CD14-positive monocyte (primary cell): ENCODE measurements around the gene AHI1. TPM values are rescaled to one million over a fixed set of nuclear protein-coding genes. Genes with fewer than 3 reads are reported as not detected.

Source experiments
- DNase-seq, 3 donors: peaks; one replicate each; pipeline ENCODE4 v3.0.0-alpha.2; 2011 to 2022
- H2AFZ ChIP-seq: 2 replicates; pipeline ENCODE4 v1.6.0; 2012; ENCODE audit warnings: mild to moderate bottlenecking, low read depth, low read length, inconsistent platforms; ENCODE audit not compliant: insufficient read depth, poor library complexity, severe bottlenecking
- H3K27ac ChIP-seq, 2 donors: 1 replicate in 1 of 2; 2 replicates in 1 of 2; pipeline ENCODE4 v1.5.1; 2012 to 2013; ENCODE audit warnings: low read length in 2 of 2, control low read depth in 1 of 2, inconsistent platforms in 1 of 2, low read depth in 1 of 2, mild to moderate bottlenecking in 1 of 2
- H3K27me3 ChIP-seq, 2 donors: one replicate each; pipeline versions ENCODE4 v1.6.0 to v1.6.1; 2011 to 2013; ENCODE audit warnings: low read length in 2 of 2; ENCODE audit not compliant: control insufficient read depth in 2 of 2, insufficient read depth in 2 of 2
- H3K36me3 ChIP-seq, 2 donors: replicated peaks in 1 of 2; 1 replicate in 1 of 2; 2 replicates in 1 of 2; pipeline versions ENCODE4 v1.5.1 to v1.6.1; 2012 to 2013; ENCODE audit warnings: low read length in 2 of 2, control low read depth in 1 of 2, inconsistent platforms in 1 of 2, mild to moderate bottlenecking in 1 of 2; ENCODE audit not compliant: insufficient read depth in 2 of 2, control insufficient read depth in 1 of 2
- H3K4me1 ChIP-seq, 2 donors: 1 replicate in 1 of 2; 2 replicates in 1 of 2; pipeline versions ENCODE4 v1.5.1 to v1.6.1; 2012 to 2013; ENCODE audit warnings: low read length in 2 of 2, control low read depth in 1 of 2, inconsistent platforms in 1 of 2, mild to moderate bottlenecking in 1 of 2, moderate library complexity in 1 of 2; ENCODE audit not compliant: insufficient read depth in 2 of 2, control insufficient read depth in 1 of 2
- H3K4me2 ChIP-seq: replicated peaks from 2 replicates; pipeline ENCODE3; 2012; ENCODE audit warnings: low read length, moderate library complexity, mild to moderate bottlenecking; ENCODE audit not compliant: poor library complexity, severe bottlenecking; ENCODE audit errors: extremely low read depth
- H3K4me3 ChIP-seq, 3 experiments: fragments of 200-600 bp in 1 of 3; sonication (generic) in 1 of 3; replicated peaks in 1 of 3; 1 replicate in 2 of 3; 2 replicates in 1 of 3; pipeline ENCODE4 v1.5.1; 2011 to 2013; ENCODE audit warnings: low read length in 3 of 3, mild to moderate bottlenecking in 3 of 3, control low read depth in 2 of 3, low read depth in 2 of 3, inconsistent platforms in 1 of 3, moderate library complexity in 1 of 3
- H3K79me2 ChIP-seq: 2 replicates; pipeline ENCODE4 v1.6.0; 2012; ENCODE audit warnings: mild to moderate bottlenecking, control low read depth, inconsistent platforms, low read length, moderate library complexity; ENCODE audit not compliant: insufficient read depth
- H3K9ac ChIP-seq: 2 replicates; pipeline ENCODE4 v1.6.0; 2017; ENCODE audit warnings: low read length, mild to moderate bottlenecking; ENCODE audit not compliant: insufficient read depth, poor library complexity, severe bottlenecking
- H3K9me3 ChIP-seq, 2 donors: replicated peaks in 1 of 2; 1 replicate in 1 of 2; 2 replicates in 1 of 2; pipeline versions ENCODE4 v1.5.1 to v1.6.1; 2012 to 2013; ENCODE audit warnings: low read length in 2 of 2, control low read depth in 1 of 2; ENCODE audit not compliant: control insufficient read depth in 1 of 2, insufficient read depth in 1 of 2
- H4K20me1 ChIP-seq: 2 replicates; pipeline ENCODE4 v1.6.0; 2012; ENCODE audit warnings: mild to moderate bottlenecking, low read length, control low read depth, moderate library complexity; ENCODE audit not compliant: insufficient read depth
- H3K27ac Mint-ChIP-seq, 7 donors: one replicate each; pipeline ENCODE4 v1.8.0; 2020; ENCODE audit warnings: mild to moderate bottlenecking in 7 of 7, mixed read lengths in 7 of 7, moderate library complexity in 6 of 7, inconsistent platforms in 2 of 7
- H3K27me3 Mint-ChIP-seq, 3 donors: one replicate each; pipeline ENCODE4 v1.8.0; 2021 to 2022; ENCODE audit warnings: low read depth in 3 of 3, mild to moderate bottlenecking in 3 of 3, mixed read lengths in 3 of 3, moderate library complexity in 3 of 3, inconsistent platforms in 1 of 3
- H3K36me3 Mint-ChIP-seq, 2 donors: one replicate each; pipeline ENCODE4 v1.8.0; 2020; ENCODE audit warnings: mixed read lengths in 2 of 2, inconsistent platforms in 1 of 2, mild to moderate bottlenecking in 1 of 2
- H3K4me1 Mint-ChIP-seq: one replicate; pipeline ENCODE4 v1.8.0; 2020; ENCODE audit warnings: mild to moderate bottlenecking, mixed read lengths
- H3K4me3 Mint-ChIP-seq, 2 donors: one replicate each; pipeline ENCODE4 v1.8.0; 2020; ENCODE audit warnings: mild to moderate bottlenecking in 2 of 2, mixed read lengths in 2 of 2, moderate library complexity in 1 of 2
- H3K9me3 Mint-ChIP-seq, 7 donors: one replicate each; pipeline ENCODE4 v1.8.0; 2020 to 2022; ENCODE audit warnings: mixed read lengths in 7 of 7, mild to moderate bottlenecking in 6 of 7, moderate library complexity in 6 of 7, inconsistent platforms in 2 of 7
- CTCF ChIP-seq: fragments of 200-600 bp; IDR thresholded peaks from one replicate; pipeline ENCODE4 v1.8.0; 2022; ENCODE audit warnings: antibody characterized with exemption, mild to moderate bottlenecking
- WGBS: methylation state at CpG from one replicate; pipeline ENCODE4 v1.1.5; 2013; ENCODE audit warnings: missing lambda C conversion rate; ENCODE audit not compliant: insufficient coverage; 5-methylcytosine and 5-hydroxymethylcytosine counted together
- intact Hi-C, 2 donors: fragments of 100-400 bp; cut with micrococcal nuclease; formaldehyde crosslinking; loops; one replicate each; pipeline versions ENCODE4 v1.15.0 to v1.15.1; 2023
- polyA plus RNA-seq, 3 donors: library from polyadenylated mRNA; depleted of rRNA in 1 of 3; unstranded in 2 of 3; stranded (reverse) in 1 of 3; fragments of 300-500 nt in 2 of 3; fragments of >200 nt in 1 of 3; fragmentation: Illumina TruSeq in 2 of 3; gene quantifications; 1 replicate in 2 of 3; 2 replicates in 1 of 3; pipeline ENCODE4 v1.2.3, GENCODE V29; 2012 to 2021

Gene AHI1
- polyA plus RNA-seq, 3 donors, result 0.91 to 2.8 (median 1.4) TPM

- Histone ChIP-seq H3K4me3 (no peak overlapping the region), H3K9me3 (no peaks in the 10 kb centered on the region), H3K9ac (no peak overlapping the region), H3K36me3 (no peaks in the 10 kb centered on the region), H3K27me3 (no peaks in the 10 kb centered on the region), H3K4me2 (no peak overlapping the region), H2AFZ (no peak overlapping the region), H4K20me1 (no peaks in the 10 kb centered on the region), H3K4me1 (peaks cover 7 to 17% of the 10 kb centered on the region in 2 donors), H3K79me2 (no peaks in the 10 kb centered on the region), H3K27ac (no peak overlapping the region)
- Mint-ChIP-seq H3K4me1 (peaks cover 23% of the 10 kb centered on the region), H3K27ac (no peak overlapping the region), H3K4me3 (no peak overlapping the region), H3K9me3 (no peaks in the 10 kb centered on the region), H3K36me3 (no peaks in the 10 kb centered on the region), H3K27me3 (peaks cover 0 to 2% (median 1%) of the 10 kb centered on the region in 3 donors)
- WGBS, result no CpG with 5 or more reads among the region's 8 CpGs
- no peak for DNase-seq
- TF ChIP-seq CTCF, result no peak
- intact Hi-C loops, result no loop called here
Observed at GRCh38 chr6:135266675-135267074, 230.9 kb downstream of the AHI1 start.

GRCh38 chr6:135265278-135265677 lies 232.3 kb downstream of the AHI1 start:
- TF ChIP-seq CTCF, result no peak
- H3K27me3 ChIP-seq, result no peaks in the 10 kb centered on the region
- H3K79me2 ChIP-seq, result no peaks in the 10 kb centered on the region
- H4K20me1 ChIP-seq, result no peaks in the 10 kb centered on the region
- intact Hi-C loops, result no loop called here
- no peak overlapping the region for H3K9ac ChIP-seq
- H3K4me3 ChIP-seq, result no peak overlapping the region
- H3K4me1 ChIP-seq, result peaks cover 0 to 8% of the 10 kb centered on the region in 2 donors
- DNase-seq, result no peak
- no peak overlapping the region for H3K4me2 ChIP-seq
- Mint-ChIP-seq H3K4me3 (no peak overlapping the region), H3K27ac (no peak overlapping the region), H3K36me3 (no peaks in the 10 kb centered on the region), H3K4me1 (peaks cover 11% of the 10 kb centered on the region), H3K9me3 (no peaks in the 10 kb centered on the region), H3K27me3 (peaks cover 0 to 2% (median 1%) of the 10 kb centered on the region in 3 donors)
- no peaks in the 10 kb centered on the region for H3K36me3 ChIP-seq
- H3K27ac ChIP-seq, result no peak overlapping the region
- H2AFZ ChIP-seq, result no peak overlapping the region
- 100% methylated on average over 1 of the region's 3 CpGs for WGBS
- H3K9me3 ChIP-seq, result no peaks in the 10 kb centered on the region
